Measurements from ENCODE around the gene UCHL3.

UCHL3 gene

GRCh38 chr13:75550159-75550567, 572 bp downstream of the UCHL3 start:
- DNase-seq, result peak in 1 of 2 experiments; percentile 39

- no peak for DNase-seq
Measured at GRCh38 chr13:75554464-75554863, 4.9 kb downstream of the UCHL3 start.

- DNase-seq, result no peak
Measured at GRCh38 chr13:75554981-75555380, 5.4 kb downstream of the UCHL3 start.

- no peak for DNase-seq
Measured at GRCh38 chr13:75555836-75556235, 6.2 kb downstream of the UCHL3 start.

GRCh38 chr13:75556961-75557360, 7.4 kb downstream of the UCHL3 start:
- DNase-seq, result no peak

GRCh38 chr13:75558145-75558840, 8.7 kb downstream of the UCHL3 start:
- no peak for DNase-seq

GRCh38 chr13:75566658-75567057, 17.1 kb downstream of the UCHL3 start:
- no peak for DNase-seq

GRCh38 chr13:75569576-75569975, 20.0 kb downstream of the UCHL3 start:
- DNase-seq, result no peak

GRCh38 chr13:75579529-75579928, 29.9 kb downstream of the UCHL3 start:
- DNase-seq, result no peak

GRCh38 chr13:75581874-75582640, 32.5 kb downstream of the UCHL3 start:
- DNase-seq, result no peak

- no peak for DNase-seq
Measured at GRCh38 chr13:75583091-75583490, 33.5 kb downstream of the UCHL3 start.

- DNase-seq, result no peak
Measured at GRCh38 chr13:75585153-75585552, 35.6 kb downstream of the UCHL3 start.

GRCh38 chr13:75587679-75588078, 38.1 kb downstream of the UCHL3 start:
- no peak for DNase-seq

- no peak for DNase-seq
Measured at GRCh38 chr13:75596657-75597182, 47.1 kb downstream of the UCHL3 start.

GRCh38 chr13:75600371-75600770, 50.8 kb downstream of the UCHL3 start:
- DNase-seq, result no peak

GRCh38 chr13:75603038-75603437, 53.4 kb downstream of the UCHL3 start:
- no peak for DNase-seq

GRCh38 chr13:75607447-75607846, 57.9 kb downstream of the UCHL3 start:
- DNase-seq, result no peak

- no peak for DNase-seq
Measured at GRCh38 chr13:75610466-75610865, 60.9 kb downstream of the UCHL3 start.

- DNase-seq, result no peak
Measured at GRCh38 chr13:75612354-75612753, 62.8 kb downstream of the UCHL3 start.

- no peak for DNase-seq
Measured at GRCh38 chr13:75617230-75617629, 67.6 kb downstream of the UCHL3 start.

- DNase-seq, result no peak
Measured at GRCh38 chr13:75618308-75618707, 68.7 kb downstream of the UCHL3 start.

GRCh38 chr13:75620020-75620419, 70.4 kb downstream of the UCHL3 start:
- DNase-seq, result no peak

- DNase-seq, result no peak
Measured at GRCh38 chr13:75621147-75621546, 71.6 kb downstream of the UCHL3 start.

- no peak for DNase-seq
Measured at GRCh38 chr13:75628801-75629200, 79.2 kb downstream of the UCHL3 start.

All from stimulated activated CD4-positive, alpha-beta T cell treated with anti-CD3 and anti-CD28 coated beads, Interleukin-4, amount 100 ng/mL, for 4 hours (primary cell).